C1 segment of cervical spinal cord (tissue), 14 donors: ENCODE data around the gene FCRL4.
"Not testable (repeated sequence)": the region's sequence is repeated elsewhere in the genome, so short reads cannot be mapped to it uniquely, and the experiment has no call there.

Source experiments
- DNase-seq, 14 donors: peaks; one replicate each; lab custom pipeline; 2025; lab: John Stamatoyannopoulos, UW

The FCRL4 gene

DNA sequence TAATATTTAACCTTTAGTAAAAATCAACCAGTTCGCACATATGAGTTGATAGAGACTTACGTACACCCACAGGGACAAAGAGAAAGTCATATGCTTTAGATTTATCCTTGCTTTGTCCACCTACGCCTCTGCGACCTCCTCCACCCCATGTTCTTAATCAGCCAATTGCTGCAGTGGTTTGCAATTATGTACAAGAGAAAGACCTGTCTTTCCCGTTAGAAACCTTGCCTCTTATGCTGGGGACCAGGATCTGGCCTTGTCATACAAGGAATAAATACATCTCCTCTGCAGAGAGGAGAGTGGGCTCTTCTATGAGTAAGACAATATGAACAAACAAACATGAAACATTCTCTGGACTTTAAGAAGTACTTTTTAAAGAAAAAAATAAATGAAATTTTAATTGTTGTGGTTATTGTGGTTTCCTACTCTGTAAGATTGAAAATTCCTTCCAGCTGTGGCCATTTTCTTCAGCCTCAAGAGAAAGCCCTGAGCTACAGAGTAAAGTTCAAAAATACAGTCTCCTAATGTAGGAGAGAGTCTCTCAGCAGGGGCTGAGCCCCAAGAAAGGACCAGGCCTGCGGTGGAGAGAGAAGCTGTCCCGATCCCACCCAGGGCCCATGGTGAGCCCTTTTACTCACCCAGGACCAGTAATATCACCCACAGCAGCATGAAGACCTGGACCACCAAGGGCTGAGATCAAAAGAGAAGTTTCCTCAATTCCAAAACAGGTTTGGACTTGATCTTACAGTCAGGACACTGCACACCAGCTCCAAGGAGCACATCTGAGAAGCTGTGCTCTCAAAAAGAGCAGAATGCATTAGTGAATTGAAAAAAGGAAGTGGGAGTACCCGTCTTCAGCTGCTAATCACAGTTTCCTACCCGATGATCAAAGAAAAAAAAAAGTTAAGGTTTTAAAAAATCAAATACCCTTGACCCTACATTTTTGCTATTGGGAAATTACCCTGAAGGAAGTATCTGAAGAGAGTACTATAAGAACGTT is 45.9 kb downstream of the FCRL4 start, which contains the start of gene FCRL5:
Gene FCRL5 (minus strand): TSS at position 822 of the 1,000 bp plus-strand sequence. CDS start 153 bp downstream, at position 669.
- no peak for DNase-seq

DNA sequence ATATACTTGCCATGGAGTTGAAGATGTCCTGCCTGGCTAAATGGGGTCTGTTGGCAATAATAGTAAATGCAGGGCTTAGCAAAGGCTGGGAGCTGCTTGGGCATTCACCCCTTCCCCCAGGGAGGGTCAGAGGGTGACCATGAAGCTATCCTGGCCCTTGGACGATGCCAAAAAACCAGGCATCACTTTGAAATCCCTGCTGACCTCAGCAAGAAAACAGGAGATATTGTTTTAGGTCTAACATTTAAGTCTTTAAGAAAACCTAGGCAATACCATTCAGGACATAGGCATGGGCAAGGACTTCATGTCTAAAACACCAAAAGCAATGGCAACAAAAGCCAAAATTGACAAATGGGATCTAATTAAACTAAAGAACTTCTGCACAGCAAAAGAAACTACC is 49.8 kb downstream of the FCRL4 start:
- not testable (repeated sequence) for DNase-seq

DNA sequence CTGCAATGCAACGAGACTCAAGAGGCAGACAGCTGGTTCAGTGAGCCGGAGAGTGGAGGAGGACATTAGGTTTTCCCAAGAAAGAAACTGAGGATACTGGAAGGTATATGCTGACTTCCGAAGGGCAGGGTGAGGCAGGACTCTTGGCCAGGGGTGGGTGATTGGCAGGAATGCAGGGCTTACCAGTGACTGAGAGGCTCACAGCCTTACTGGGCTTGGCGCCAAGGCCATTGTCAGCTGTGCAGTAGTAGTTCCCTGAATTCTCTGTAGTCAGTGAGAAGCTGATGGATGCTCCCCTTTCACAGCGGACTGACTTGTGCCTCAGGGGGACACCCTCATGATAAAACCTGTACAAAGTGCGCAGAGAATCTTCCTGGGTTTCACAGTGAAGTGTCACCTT is 55.2 kb downstream of the FCRL4 start:
- DNase-seq = peak in 6 of 14 donors; percentile 2 to 32 (median 8)

DNA sequence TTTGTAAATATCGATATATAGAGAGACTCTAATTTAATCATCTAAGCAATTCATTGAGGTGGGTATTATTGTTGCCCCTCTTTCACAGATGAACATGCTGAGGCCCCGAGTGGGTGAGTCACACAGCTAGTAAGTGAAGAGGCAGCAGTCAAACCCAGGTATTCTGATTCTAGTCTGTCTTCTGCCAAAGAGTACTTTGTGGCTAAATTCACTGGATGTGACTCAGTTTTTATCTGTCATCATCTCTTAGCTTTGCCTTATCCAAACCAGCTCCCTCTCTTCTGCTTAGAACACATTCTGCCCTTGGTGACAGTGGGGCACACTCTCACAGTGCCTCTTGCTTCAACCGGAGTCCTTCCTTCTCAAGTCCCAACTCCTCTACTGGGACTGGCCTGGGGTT is 57.0 kb downstream of the FCRL4 start:
- no peak for DNase-seq

DNA sequence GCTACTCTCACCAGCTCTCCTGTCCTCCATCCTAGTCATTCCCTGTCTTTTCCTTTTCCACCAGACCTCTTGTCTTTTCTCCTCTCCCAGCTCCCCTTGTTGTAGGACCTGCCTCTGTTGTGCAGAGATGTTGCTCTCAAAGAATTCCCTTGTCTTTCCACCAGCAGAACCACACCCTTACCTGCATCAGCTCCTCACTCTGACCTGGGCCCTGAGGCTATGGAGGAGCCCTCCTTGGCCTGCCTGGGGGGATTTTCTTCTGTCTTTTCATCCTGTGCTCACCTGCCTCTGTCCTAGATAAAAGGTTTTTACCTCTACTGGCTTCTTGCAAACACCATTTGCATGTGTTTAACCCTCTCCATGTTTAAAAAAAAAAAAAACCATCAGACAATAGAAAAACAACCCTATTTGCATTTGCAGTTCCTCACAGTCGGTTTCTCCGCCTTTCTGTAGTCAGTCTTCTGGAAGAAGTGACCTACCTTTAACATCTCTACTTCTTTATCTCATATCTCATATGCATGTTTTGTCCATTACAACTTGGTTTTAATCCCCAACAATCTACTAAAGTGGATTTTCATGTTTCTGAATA is 57.6 kb downstream of the FCRL4 start:
- DNase-seq = no peak

DNA sequence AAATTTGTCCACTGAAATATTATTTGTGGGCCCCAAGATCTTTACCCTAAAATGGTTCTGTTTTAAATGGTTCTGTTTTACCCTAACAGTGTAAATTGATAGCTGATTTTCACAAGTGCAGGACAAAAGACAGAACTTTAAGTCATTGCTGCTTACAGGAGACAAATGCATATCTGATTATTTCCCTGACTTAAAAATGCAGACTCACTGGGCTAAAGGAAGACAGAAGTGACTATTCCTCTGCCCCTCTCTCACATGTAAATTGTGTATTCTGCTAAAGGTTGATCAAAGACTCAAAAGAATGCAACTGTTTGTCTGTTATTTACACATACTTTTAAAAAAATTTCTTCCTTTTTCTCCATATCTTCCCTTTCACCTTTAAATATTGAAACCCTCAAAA is 58.3 kb downstream of the FCRL4 start:
- no peak for DNase-seq

DNA sequence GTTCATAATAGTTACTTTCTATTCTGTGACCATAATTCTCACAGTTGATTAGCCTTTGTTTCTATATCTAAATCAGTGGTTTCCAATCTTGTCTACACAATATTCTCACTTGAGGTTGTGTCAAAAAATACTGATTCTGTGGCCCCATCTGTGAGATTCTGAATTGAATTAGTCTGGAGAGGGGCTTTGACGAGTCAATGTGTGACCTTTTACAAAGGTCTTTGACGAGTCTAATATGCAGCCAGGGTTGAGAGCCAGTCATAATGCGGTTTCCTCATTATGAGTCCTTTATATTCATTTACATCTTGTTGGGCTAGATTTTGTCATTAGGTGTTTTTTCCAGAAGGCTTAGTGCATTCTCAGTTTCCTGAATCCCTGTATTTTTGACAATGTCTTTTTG is 65.3 kb downstream of the FCRL4 start:
- DNase-seq = no peak

DNA sequence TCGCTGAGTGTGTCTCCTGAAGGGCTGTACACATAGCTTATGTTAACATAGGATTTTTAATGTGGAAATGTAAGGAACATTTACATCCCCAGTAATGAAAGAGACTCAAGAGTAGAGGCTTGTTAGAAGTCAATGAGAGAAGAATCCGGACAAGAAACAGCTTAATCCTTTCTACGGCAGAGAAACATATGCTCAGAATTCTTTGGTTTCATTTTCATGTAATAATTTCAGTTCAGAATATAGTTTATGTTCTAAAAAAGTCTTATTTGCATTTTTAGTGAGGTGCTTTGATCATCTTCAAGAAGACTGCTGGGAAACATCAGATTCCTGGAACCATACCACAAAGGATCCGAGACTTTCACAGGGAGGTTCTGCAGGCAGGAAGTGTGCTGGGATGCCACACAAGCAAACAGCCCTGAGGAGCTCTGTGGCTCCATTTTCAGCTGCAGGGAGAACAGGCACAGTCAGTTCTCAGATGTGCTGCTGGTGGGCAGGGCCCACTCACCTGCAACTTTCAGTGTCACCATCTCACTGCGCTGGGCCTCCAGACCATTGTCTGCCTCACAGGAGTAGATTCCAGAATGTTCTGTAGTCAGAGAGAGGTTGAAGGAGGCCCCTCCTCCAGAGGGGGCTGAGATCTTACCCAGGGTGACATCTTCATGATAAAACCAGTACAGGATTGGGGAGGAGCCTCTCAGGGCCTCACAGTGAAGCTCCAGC is 74.0 kb downstream of the FCRL4 start:
- no peak for DNase-seq
